GM10248 (cell line): ENCODE measurements around the gene RAB40AL.
"Not testable (repeated sequence)": the region's sequence is repeated elsewhere in the genome, so short reads cannot be mapped to it uniquely, and the experiment has no call there.

Source experiments
- CTCF ChIA-PET: fragments of 300-600 bp; sonication (Branson Sonifier 250); formaldehyde crosslinking; extraction: SDS; loops from one replicate; lab custom pipeline; 2021; ENCODE audit warnings: antibody characterized with exemption; lab: Yijun Ruan, JAX
- POLR2A ChIA-PET: fragments of 350-650 bp; sonication (Branson Sonifier 250); formaldehyde crosslinking; extraction: SDS; loops from one replicate; lab custom pipeline; 2020; ENCODE audit warnings: antibody characterized with exemption; lab: Yijun Ruan, JAX
- DNase-seq: peaks from one replicate; pipeline ENCODE4 v3.0.0; 2012; ENCODE audit errors: extremely low spot score
- TF ChIP-seq, protein P1 (sequence below): IDR thresholded peaks from 2 replicates; pipeline ENCODE4 v1.5.1; 2012; ENCODE audit warnings: mild to moderate bottlenecking, low read depth; ENCODE audit errors: extremely low read depth, missing control alignments, control extremely low read depth

Gene RAB40AL

DNA sequence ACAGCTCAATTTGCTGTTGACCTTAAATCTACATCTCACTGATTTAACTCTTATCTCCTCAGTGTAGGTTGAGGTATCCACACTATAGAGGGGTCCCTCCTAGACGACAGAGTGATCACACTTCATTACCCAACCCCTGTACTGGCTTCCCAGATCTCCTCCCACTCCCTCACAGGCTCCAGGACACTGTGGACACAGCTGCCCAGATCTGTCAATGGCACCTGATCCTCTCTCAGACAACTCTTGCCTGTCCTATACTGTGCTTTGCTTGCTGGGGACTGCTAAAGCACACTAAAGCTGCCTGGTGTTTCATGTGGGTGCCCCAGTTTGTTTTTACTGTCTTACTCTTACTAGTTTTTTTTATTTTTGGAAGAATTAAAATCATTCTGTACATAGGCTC is 27.9 kb downstream of the RAB40AL start:
- POLR2A ChIA-PET = no interaction called here
- TF ChIP-seq, protein P1, sequence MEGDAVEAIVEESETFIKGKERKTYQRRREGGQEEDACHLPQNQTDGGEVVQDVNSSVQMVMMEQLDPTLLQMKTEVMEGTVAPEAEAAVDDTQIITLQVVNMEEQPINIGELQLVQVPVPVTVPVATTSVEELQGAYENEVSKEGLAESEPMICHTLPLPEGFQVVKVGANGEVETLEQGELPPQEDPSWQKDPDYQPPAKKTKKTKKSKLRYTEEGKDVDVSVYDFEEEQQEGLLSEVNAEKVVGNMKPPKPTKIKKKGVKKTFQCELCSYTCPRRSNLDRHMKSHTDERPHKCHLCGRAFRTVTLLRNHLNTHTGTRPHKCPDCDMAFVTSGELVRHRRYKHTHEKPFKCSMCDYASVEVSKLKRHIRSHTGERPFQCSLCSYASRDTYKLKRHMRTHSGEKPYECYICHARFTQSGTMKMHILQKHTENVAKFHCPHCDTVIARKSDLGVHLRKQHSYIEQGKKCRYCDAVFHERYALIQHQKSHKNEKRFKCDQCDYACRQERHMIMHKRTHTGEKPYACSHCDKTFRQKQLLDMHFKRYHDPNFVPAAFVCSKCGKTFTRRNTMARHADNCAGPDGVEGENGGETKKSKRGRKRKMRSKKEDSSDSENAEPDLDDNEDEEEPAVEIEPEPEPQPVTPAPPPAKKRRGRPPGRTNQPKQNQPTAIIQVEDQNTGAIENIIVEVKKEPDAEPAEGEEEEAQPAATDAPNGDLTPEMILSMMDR = no peak
- DNase-seq = no peak
- CTCF ChIA-PET = no interaction called here

DNA sequence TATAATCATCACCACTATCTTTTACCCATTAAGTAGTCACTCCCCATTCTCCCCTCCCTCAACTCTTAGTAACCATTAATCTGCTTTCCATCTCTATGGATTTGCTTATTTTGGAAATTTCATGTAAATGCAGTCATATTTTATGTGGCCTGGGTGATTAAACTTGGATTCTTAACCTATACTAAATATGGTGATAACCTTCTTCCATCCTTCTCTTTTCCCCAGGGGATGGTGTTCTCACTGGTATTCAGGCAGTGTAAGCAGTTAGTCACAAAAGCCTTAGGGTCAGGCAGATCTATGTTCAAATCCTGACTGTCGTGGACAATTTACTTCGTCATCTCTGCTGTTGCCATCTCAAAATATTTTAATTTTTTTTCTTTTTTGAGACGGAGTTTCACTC is 29.6 kb downstream of the RAB40AL start:
- no peak for DNase-seq
- ChIA-PET CTCF (interaction anchor here (2.1 kb wide), 1 partner anchor 16 kb away, joined by 8 read pairs; no protein-coding TSS in a partner anchor), POLR2A (no interaction called here)
- TF ChIP-seq, protein P1 = no peak

DNA sequence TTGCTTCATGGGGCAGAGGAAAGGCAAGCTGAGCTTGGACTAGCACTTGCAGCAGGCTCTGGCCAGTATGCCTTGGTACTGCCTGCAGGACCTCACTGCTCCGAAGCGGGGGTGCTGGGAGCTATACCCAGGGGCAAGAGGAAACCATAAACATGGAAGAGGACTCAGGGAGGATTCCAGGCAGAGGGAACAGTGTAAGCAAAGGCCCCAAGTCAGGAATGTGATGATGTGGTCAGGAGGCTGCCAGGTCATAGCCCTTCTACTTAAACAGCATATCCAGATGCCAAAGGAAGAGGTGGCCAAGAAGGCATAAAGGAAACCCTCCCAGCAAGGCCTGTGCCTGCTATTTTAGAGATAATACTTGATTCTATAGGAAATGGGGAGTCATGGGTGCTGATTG is 31.1 kb downstream of the RAB40AL start:
- no peak for DNase-seq
- POLR2A ChIA-PET = no interaction called here
- TF ChIP-seq, protein P1 = no peak
- CTCF ChIA-PET = interaction anchor here (1.8 kb wide), 1 partner anchor 17 kb away, joined by 8 read pairs; no protein-coding TSS in a partner anchor

DNA sequence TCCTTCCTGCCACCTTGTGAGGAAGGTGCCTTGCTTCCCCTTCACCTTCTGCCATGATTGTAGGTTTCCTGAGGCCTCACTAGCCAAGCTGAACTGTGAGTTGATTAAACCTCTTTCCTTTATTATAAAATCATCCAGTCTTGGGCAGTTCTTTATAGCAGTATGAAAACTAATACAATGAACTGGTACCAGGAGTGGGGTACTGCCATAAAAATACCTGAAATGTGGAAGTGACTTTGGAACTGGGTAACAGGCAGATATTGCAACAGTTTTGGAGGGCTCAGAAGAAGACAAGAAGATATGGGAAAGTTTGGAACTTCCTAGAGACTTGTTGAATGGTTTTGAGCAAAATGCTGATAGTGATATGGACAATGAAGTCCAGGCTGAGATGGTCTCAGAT is 34.5 kb downstream of the RAB40AL start:
- CTCF ChIA-PET, POLR2A ChIA-PET, DNase-seq: not testable (repeated sequence)

DNA sequence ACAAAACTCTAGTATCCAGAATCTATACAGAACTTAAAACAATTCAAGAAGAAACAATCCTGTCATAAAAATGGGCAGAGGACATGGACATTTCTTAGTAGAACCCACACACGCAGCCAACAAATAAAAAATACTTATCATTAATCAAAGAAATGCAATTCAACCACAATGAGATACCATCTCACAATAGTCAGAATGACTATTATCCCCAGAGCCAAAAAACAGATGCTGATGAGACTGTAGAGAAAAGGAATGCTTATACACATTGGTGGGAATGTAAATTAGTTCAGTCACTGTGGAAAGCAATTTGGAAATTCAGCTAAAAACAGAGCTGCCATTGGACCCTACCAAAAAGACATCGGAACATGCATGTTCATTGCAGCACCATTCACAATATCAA is 37.9 kb downstream of the RAB40AL start:
- TF ChIP-seq, protein P1 = no peak
- ChIA-PET CTCF (interaction anchor here (2.7 kb wide), 1 partner anchor 23 kb away, joined by 9 read pairs; no protein-coding TSS in a partner anchor), POLR2A (no interaction called here)
- DNase-seq = no peak

DNA sequence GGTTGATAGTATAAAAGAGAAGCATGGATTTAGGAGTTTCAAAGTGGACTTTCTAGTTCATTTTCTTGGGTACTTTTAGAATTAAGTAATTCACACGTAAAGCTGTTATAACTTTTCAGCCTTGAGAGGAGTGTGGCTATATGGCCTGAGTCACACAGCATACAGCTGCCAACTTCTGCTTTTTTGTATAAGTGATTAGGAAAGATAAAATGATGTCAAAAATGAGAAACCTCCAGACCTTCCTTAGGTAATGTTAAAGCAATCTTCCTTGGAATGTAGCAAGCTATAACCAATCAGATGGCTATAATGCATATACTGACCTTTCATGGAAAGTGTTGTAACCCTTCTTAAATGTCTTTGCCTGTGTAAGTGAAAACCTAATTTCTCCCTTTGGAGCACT is 39.2 kb downstream of the RAB40AL start:
- ChIA-PET CTCF (interaction anchor here (2.7 kb wide), 1 partner anchor 25 kb away, joined by 9 read pairs; no protein-coding TSS in a partner anchor), POLR2A (no interaction called here)
- DNase-seq = no peak
- TF ChIP-seq, protein P1 = no peak

DNA sequence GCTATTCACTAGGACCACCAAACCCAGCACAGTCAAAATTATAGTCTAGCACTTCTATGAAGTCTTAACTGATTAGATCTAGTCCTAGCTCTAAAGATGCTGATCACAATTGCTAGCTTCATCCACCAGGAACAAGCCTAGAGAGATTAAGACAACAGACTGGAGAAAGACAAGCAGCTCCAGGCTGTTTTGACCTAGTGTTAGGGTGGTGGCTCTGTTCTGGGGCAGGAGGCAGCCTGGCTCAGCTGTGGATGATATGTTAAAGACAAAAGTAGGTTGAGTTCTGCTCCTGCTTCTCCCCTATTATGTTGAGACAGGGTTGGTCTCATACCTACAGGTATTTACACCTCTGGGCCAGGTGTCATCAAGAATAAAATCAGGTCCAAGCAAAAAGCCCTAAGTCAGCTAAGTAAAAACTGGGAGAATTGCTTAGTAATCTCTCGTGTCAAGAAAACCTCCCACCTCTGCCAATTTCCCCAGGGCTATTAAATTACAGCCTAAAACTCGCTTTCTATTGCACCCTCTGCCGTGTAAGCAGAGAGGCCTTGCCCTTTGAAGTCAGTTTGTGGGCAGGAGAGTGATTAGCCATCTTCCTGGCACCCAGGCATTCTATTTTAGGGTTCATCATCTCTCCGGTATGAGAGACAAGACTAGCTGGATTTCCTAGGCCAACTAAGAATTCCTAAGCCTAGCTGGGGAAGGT is 39.9 kb downstream of the RAB40AL start:
- TF ChIP-seq, protein P1 = no peak
- ChIA-PET POLR2A (no interaction called here), CTCF (interaction anchor here (2.7 kb wide), 1 partner anchor 25 kb away, joined by 9 read pairs; no protein-coding TSS in a partner anchor)
- DNase-seq = no peak
